ENCODE results near the gene TUBGCP3. TPM values are rescaled to one million over a fixed set of nuclear protein-coding genes. Genes with fewer than 3 reads are reported as not detected.

The TUBGCP3 gene
- total RNA-seq, 4 donors from 2014 or later = 21.9 to 60.9 (median 32.0) TPM

- WGBS = 79% methylated on average over 5 of the region's 5 CpGs
- Histone ChIP-seq H3K9me3 (no peaks in the 10 kb centered on the region), H3K4me3 (no peak overlapping the region), H3K27me3 (no peaks in the 10 kb centered on the region), H3K36me3 (no peaks in the 10 kb centered on the region), H3K27ac (no peak overlapping the region), H3K4me1 (peaks cover 6% of the 10 kb centered on the region)
- no peak for TF ChIP-seq POLR2A (IDR thresholded peaks at IDR 0.05)
- no peak for TF ChIP-seq CTCF (IDR thresholded peaks at IDR 0.05)
- no peak for TF ChIP-seq EP300 (IDR thresholded peaks at IDR 0.05)
- no peak for TF ChIP-seq POLR2AphosphoS5 (IDR thresholded peaks at IDR 0.05)
- no peak for DNase-seq (ENCODE audit: low spot score in 2 of 2)
Measured at GRCh38 chr13:112603641-112604225, 15.8 kb upstream of the TUBGCP3 start.

GRCh38 chr13:112602189-112602588, 14.2 kb upstream of the TUBGCP3 start:
- no peak for TF ChIP-seq CTCF (IDR thresholded peaks at IDR 0.05)
- no peak for TF ChIP-seq EP300 (IDR thresholded peaks at IDR 0.05)
- no peak for TF ChIP-seq POLR2AphosphoS5 (IDR thresholded peaks at IDR 0.05)
- no peak for TF ChIP-seq POLR2A (IDR thresholded peaks at IDR 0.05)
- no peaks in the 10 kb centered on the region for H3K36me3 ChIP-seq
- H3K27ac ChIP-seq = no peak overlapping the region
- no peaks in the 10 kb centered on the region for H3K9me3 ChIP-seq
- 83% methylated on average over 8 of the region's 8 CpGs for WGBS
- no peak overlapping the region for H3K4me3 ChIP-seq
- no peak for DNase-seq (ENCODE audit: low spot score in 2 of 2)
- peaks cover 6% of the 10 kb centered on the region for H3K4me1 ChIP-seq
- no peaks in the 10 kb centered on the region for H3K27me3 ChIP-seq

GRCh38 chr13:112601371-112601770, 13.4 kb upstream of the TUBGCP3 start:
- TF ChIP-seq EP300 (IDR thresholded peaks at IDR 0.05) (no peak), POLR2A (IDR thresholded peaks at IDR 0.05) (no peak), POLR2AphosphoS5 (IDR thresholded peaks at IDR 0.05) (no peak), CTCF (IDR thresholded peaks at IDR 0.05) (no peak)
- no peaks in the 10 kb centered on the region for H3K36me3 ChIP-seq
- H3K27ac ChIP-seq = no peak overlapping the region
- H3K4me3 ChIP-seq = no peak overlapping the region
- no peaks in the 10 kb centered on the region for H3K27me3 ChIP-seq
- DNase-seq (ENCODE audit: low spot score in 2 of 2) = no peak
- no peaks in the 10 kb centered on the region for H3K9me3 ChIP-seq
- 94% methylated on average over 11 of the region's 14 CpGs for WGBS
- peaks cover 6% of the 10 kb centered on the region for H3K4me1 ChIP-seq

GRCh38 chr13:112596235-112596634, 8.3 kb upstream of the TUBGCP3 start:
- Histone ChIP-seq H3K4me1 (no peaks in the 10 kb centered on the region), H3K9me3 (no peaks in the 10 kb centered on the region), H3K4me3 (no peak overlapping the region), H3K27me3 (peaks cover 6% of the 10 kb centered on the region), H3K27ac (no peak overlapping the region), H3K36me3 (no peaks in the 10 kb centered on the region)
- WGBS = 76% methylated on average over 2 of the region's 2 CpGs
- TF ChIP-seq POLR2A (IDR thresholded peaks at IDR 0.05) (no peak), POLR2AphosphoS5 (IDR thresholded peaks at IDR 0.05) (no peak), CTCF (IDR thresholded peaks at IDR 0.05) (no peak), EP300 (IDR thresholded peaks at IDR 0.05) (no peak)
- no peak for DNase-seq (ENCODE audit: low spot score in 2 of 2)

- Histone ChIP-seq H3K9me3 (no peaks in the 10 kb centered on the region), H3K4me1 (peaks cover 9% of the 10 kb centered on the region), H3K27ac (no peak overlapping the region), H3K27me3 (peaks cover 6% of the 10 kb centered on the region), H3K4me3 (no peak overlapping the region), H3K36me3 (no peaks in the 10 kb centered on the region)
- DNase-seq (ENCODE audit: low spot score in 2 of 2) = no peak
- TF ChIP-seq POLR2AphosphoS5 (IDR thresholded peaks at IDR 0.05) (no peak), EP300 (IDR thresholded peaks at IDR 0.05) (no peak)
- 62% methylated on average over 7 of the region's 7 CpGs for WGBS
Measured at GRCh38 chr13:112592647-112593046, 4.7 kb upstream of the TUBGCP3 start.

- TF ChIP-seq EP300 (IDR thresholded peaks at IDR 0.05) (no peak), POLR2AphosphoS5 (IDR thresholded peaks at IDR 0.05) (no peak), CTCF (IDR thresholded peaks at IDR 0.05) (no peak), POLR2A (IDR thresholded peaks at IDR 0.05) (no peak)
Measured at GRCh38 chr13:112592181-112592580, 4.2 kb upstream of the TUBGCP3 start.

More at GRCh38 chr13:112592181-112592580, 4.2 kb upstream of the TUBGCP3 start:
- DNase-seq (ENCODE audit: low spot score in 2 of 2) = no peak
- Histone ChIP-seq H3K27ac (no peak overlapping the region), H3K4me1 (peaks cover 10% of the 10 kb centered on the region), H3K36me3 (no peaks in the 10 kb centered on the region), H3K9me3 (no peaks in the 10 kb centered on the region), H3K27me3 (peaks cover 6% of the 10 kb centered on the region), H3K4me3 (no peak overlapping the region)
- 91% methylated on average over 7 of the region's 7 CpGs for WGBS
